Daoy (cell line): ENCODE measurements around the gene EIF2S3B. TPM values are rescaled to one million over a fixed set of nuclear protein-coding genes. Genes with fewer than 3 reads are reported as not detected.

Source experiments
- DNase-seq: peaks from one replicate; pipeline ENCODE4 v3.0.0-alpha.2; 2015; ENCODE audit warnings: low read depth
- total RNA-seq: library from RNA; depleted of rRNA; stranded (reverse); fragments of >200 nt; shearing (Covaris generic); gene quantifications from 2 replicates; pipeline ENCODE4 v1.2.3, GENCODE V29; 2014; rRNA removed

Gene EIF2S3B
- total RNA-seq, 1 experiment from 2014 or later: 0.57 TPM

DNA sequence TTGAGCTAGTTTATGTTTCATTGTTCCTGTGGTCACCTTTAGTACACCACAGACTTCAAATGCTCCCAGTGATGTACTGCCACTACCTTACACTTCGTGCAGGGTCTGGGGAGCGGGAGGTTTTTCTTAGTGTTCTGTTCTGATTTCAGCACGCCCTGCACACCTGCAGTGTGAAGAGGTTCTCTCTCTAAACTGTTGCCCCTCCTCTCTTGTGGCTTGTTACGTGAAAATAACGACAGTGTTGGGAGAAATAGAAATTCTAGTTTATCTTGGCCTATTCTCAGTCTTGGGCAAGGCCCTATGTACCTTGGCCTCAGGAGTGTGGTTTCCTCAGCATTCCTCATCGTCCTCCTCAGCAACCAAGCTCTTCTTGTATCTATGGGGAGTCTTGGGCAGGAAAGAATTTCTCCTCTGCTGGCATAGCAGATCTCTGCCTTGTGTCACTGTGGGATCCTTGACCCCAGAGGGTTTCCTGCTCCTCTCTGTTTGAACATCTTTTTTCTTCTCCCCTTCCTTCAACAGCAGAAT is 48.6 kb downstream of the EIF2S3B start:
- no peak for DNase-seq

DNA sequence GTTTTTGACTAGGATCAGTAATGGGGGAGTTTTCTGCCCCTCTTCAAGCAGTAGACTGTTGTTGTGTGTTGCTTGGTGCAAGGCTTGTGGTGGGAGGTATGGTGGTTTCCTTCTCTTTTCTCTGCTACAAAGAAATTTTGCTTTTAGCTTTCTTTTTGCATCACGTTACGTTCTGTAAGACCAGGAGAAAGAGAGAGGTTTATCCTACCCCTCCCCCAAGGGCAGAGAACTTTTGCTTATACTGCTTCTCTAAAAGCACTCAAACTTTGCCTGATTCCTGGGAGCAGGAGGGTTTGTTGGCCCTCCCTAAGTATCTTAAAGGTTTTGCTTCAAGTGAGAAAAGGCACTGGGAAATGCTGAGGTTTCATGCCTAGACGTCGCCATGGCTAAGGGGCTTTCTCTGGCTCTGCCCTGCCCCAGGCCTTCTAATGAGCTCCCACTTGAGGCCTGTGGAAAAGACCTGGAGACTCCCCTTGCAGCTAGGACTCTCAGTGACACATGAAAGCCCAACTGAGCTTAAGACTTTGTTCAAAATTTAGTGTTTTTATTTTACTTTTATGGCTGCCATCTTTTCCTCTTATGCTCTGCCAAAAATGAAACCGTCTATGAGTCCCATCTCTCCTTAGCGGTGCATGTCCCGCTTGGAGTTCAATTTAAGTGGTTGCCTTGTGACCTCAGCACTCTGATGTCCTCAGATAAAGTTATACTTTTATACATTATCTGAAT is 49.2 kb downstream of the EIF2S3B start:
- no peak for DNase-seq

DNA sequence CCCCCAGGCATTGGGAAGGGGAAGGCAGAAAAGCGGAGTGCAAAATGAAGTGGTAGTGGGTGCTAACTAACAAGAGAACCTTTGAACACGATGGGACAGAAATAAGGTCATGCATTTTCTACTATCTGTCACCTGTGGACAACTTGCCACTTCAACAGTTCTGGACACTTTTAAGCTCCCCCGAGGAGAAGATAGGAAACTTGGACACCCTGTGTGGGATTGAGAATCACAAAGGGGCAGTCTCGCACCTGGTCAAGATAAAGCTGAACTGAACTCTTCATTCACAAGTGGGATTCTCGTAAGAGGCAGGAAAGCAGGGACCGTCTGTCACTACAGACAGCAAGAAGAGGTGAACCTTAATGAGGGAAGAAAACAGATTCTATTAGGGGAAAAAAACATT is 51.6 kb downstream of the EIF2S3B start:
- no peak for DNase-seq

DNA sequence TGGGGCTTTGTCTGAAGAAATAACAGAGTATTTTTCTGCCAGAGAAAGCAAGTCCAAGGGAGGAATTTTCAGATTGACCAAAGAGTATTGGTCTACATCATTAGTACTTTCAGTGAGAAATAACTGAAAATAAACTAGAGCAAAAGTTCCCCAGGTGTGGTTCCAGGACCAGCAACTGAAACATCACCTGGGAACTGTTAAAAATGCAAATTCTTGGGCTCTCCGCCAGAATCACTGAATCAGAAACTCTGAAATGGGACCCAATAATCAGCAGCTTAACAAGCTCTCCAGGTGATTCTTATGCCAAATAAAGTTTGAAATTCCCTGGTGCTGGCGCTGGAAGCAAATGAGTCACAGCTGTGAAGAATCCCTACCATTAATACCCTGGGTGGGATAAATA is 52.1 kb downstream of the EIF2S3B start:
- no peak for DNase-seq

Other genes with a start within 250 kb of the EIF2S3B start
- 0.29 TPM in 1 of 2 replicates, not detected in the other for gene KLRD1, start 198.0 kb upstream of the EIF2S3B start, total RNA-seq
- not detected in 2 replicates for gene KLRK1, start 115.8 kb upstream of the EIF2S3B start, total RNA-seq
- gene KLRC4, start 96.1 kb upstream of the EIF2S3B start, total RNA-seq: not detected in 2 replicates
- not detected in 2 replicates for gene KLRC3, start 85.3 kb upstream of the EIF2S3B start, total RNA-seq
- gene KLRC2, start 69.9 kb upstream of the EIF2S3B start, total RNA-seq: 0.89 and 0.97 TPM in 2 replicates
- not detected in 2 replicates for gene KLRC1, start 52.5 kb upstream of the EIF2S3B start, total RNA-seq
- gene MAGOHB, start 107.7 kb downstream of the EIF2S3B start, total RNA-seq: 22.8 and 32.1 TPM in 2 replicates
- gene STYK1, start 168.2 kb downstream of the EIF2S3B start, total RNA-seq: 0.17 and 1.0 TPM in 2 replicates
- gene YBX3, start 217.4 kb downstream of the EIF2S3B start, total RNA-seq: 25.3 and 27.6 TPM in 2 replicates